SK-N-SH (cell line): Measurements from ENCODE around the gene LMOD3.

ENCODE experiments used
- EZH2phosphoT487 ChIP-seq: fragments of 200-600 bp; sonication (generic); IDR thresholded peaks from 2 replicates; pipeline ENCODE4 v1.6.1; 2017; ENCODE audit warnings: low read depth, mixed run types, mild to moderate bottlenecking, antibody characterized with exemption, moderate library complexity, borderline replicate concordance
- GABPA ChIP-seq: IDR thresholded peaks from 2 replicates; pipeline ENCODE4 v1.4.0; 2012; ENCODE audit warnings: low read depth, mild to moderate bottlenecking
- MEF2A ChIP-seq: IDR thresholded peaks from 2 replicates; pipeline ENCODE4 v1.4.0; 2012; ENCODE audit warnings: low read depth, borderline replicate concordance
- NRF1 ChIP-seq: IDR thresholded peaks from 2 replicates; pipeline ENCODE4 v1.6.1; 2012; ENCODE audit warnings: low read depth, mild to moderate bottlenecking, low read length
- POLR2AphosphoS5 ChIP-seq: IDR thresholded peaks from 2 replicates; pipeline ENCODE4 v1.6.1; 2012; ENCODE audit warnings: low read depth, low read length
- RFX5 ChIP-seq: IDR thresholded peaks from 2 replicates; pipeline ENCODE4 v1.6.1; 2012; ENCODE audit warnings: mild to moderate bottlenecking, improper control_type of control experiment, low read length
- TAF1 ChIP-seq: IDR thresholded peaks from 2 replicates; pipeline ENCODE4 v1.6.1; 2012; ENCODE audit warnings: low read depth, mild to moderate bottlenecking, low read length, moderate library complexity, borderline replicate concordance
- TF ChIP-seq, protein P1 (sequence below): IDR thresholded peaks from 2 replicates; pipeline ENCODE4 v1.4.0; 2012; ENCODE audit warnings: low read depth, borderline replicate concordance
- TF ChIP-seq, protein P2 (sequence below): fragments of 200-600 bp; sonication (generic); IDR thresholded peaks from 2 replicates; pipeline ENCODE4 v1.6.1; 2017; ENCODE audit warnings: antibody characterized with exemption, mild to moderate bottlenecking, moderate library complexity
- TF ChIP-seq, protein P3 (sequence below): fragments of 150-350 bp; IDR thresholded peaks from 2 replicates; pipeline ENCODE4 v1.6.1; 2017; ENCODE audit warnings: antibody characterized with exemption, low read length, low read depth, borderline replicate concordance
- TF ChIP-seq, protein P4 (sequence below): IDR thresholded peaks from 2 replicates; pipeline ENCODE4 v1.4.0; 2012; ENCODE audit warnings: low read depth, borderline replicate concordance

DNA sequence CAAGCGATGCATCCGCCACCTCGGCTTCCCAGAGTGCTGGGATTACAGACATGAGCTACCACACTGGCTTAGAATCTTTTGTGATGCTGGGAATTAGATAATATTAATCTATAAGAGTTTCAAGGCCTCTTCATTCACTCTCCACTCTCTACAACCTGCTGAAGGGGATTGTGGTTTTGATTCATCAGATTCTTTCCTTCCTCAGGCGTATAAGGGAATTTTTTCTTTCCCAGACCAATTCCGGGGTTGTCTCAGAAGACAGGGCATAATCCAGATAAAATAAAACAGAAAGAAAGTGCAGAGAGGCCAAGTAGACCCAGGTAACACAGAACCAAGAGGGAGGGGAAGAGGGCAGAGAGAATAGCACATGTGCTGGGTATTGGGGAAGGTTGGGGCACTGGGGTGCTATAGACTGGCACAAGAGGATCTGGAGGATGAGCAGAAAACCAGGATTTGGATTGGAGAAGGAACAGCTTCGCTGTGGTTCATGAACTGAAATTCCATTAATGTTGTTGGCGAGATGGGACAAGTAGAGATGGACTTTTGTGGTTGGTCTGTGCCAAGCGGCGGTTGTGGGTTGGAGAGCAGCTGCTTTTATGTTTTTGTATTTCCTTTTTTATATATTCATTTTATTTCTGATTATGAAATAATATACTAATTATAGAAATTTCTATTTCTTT, 24.8 kb downstream of the LMOD3 start:
- no peak for TF ChIP-seq NRF1
- no peak for TF ChIP-seq EZH2phosphoT487
- TF ChIP-seq TAF1 = no peak
- TF ChIP-seq, protein P1, sequence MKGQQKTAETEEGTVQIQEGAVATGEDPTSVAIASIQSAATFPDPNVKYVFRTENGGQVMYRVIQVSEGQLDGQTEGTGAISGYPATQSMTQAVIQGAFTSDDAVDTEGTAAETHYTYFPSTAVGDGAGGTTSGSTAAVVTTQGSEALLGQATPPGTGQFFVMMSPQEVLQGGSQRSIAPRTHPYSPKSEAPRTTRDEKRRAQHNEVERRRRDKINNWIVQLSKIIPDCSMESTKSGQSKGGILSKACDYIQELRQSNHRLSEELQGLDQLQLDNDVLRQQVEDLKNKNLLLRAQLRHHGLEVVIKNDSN = no peak
- TF ChIP-seq, protein P2, sequence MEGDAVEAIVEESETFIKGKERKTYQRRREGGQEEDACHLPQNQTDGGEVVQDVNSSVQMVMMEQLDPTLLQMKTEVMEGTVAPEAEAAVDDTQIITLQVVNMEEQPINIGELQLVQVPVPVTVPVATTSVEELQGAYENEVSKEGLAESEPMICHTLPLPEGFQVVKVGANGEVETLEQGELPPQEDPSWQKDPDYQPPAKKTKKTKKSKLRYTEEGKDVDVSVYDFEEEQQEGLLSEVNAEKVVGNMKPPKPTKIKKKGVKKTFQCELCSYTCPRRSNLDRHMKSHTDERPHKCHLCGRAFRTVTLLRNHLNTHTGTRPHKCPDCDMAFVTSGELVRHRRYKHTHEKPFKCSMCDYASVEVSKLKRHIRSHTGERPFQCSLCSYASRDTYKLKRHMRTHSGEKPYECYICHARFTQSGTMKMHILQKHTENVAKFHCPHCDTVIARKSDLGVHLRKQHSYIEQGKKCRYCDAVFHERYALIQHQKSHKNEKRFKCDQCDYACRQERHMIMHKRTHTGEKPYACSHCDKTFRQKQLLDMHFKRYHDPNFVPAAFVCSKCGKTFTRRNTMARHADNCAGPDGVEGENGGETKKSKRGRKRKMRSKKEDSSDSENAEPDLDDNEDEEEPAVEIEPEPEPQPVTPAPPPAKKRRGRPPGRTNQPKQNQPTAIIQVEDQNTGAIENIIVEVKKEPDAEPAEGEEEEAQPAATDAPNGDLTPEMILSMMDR = no peak
- TF ChIP-seq GABPA = no peak
- TF ChIP-seq POLR2AphosphoS5 = no peak
- TF ChIP-seq RFX5 = no peak
- TF ChIP-seq, protein P3, sequence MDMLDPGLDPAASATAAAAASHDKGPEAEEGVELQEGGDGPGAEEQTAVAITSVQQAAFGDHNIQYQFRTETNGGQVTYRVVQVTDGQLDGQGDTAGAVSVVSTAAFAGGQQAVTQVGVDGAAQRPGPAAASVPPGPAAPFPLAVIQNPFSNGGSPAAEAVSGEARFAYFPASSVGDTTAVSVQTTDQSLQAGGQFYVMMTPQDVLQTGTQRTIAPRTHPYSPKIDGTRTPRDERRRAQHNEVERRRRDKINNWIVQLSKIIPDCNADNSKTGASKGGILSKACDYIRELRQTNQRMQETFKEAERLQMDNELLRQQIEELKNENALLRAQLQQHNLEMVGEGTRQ = no peak
- TF ChIP-seq, protein P4, sequence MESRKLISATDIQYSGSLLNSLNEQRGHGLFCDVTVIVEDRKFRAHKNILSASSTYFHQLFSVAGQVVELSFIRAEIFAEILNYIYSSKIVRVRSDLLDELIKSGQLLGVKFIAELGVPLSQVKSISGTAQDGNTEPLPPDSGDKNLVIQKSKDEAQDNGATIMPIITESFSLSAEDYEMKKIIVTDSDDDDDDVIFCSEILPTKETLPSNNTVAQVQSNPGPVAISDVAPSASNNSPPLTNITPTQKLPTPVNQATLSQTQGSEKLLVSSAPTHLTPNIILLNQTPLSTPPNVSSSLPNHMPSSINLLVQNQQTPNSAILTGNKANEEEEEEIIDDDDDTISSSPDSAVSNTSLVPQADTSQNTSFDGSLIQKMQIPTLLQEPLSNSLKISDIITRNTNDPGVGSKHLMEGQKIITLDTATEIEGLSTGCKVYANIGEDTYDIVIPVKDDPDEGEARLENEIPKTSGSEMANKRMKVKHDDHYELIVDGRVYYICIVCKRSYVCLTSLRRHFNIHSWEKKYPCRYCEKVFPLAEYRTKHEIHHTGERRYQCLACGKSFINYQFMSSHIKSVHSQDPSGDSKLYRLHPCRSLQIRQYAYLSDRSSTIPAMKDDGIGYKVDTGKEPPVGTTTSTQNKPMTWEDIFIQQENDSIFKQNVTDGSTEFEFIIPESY = no peak
- no peak for TF ChIP-seq MEF2A
